ENCODE results near the gene ZBTB16. TPM values are rescaled to one million over a fixed set of nuclear protein-coding genes. Genes with fewer than 3 reads are reported as not detected.

ZBTB16 gene
- total and polyA plus RNA-seq, 2 donors (not counting 3 experiments of a cell fraction or from before 2014, with no cell fraction given): 9.8 to 20.3 TPM

GRCh38 chr11:114058026-114058706, 1.3 kb upstream of the ZBTB16 start:
- Histone ChIP-seq H3K36me3 (ENCODE audit: control insufficient read depth in 2 of 2, extremely low read depth in 1 of 2, insufficient read depth in 2 of 2, low read length in 2 of 2) (no peaks in the 10 kb centered on the region), H3K4me1 (ENCODE audit: control insufficient read depth, extremely low read depth, insufficient read depth, low read length) (peaks cover 8% of the 10 kb centered on the region), H4K20me1 (replicated peaks; ENCODE audit: control insufficient read depth, extremely low read depth, insufficient read depth, low read length) (no peaks in the 10 kb centered on the region), H2AFZ (ENCODE audit: low read depth, low read length) (no peak overlapping the region), H3K79me2 (ENCODE audit: control insufficient read depth, insufficient read depth, low read length) (peaks cover 6% of the 10 kb centered on the region), H3K9ac (replicated peaks; ENCODE audit: extremely low read depth, insufficient read depth, low read length) (no peak overlapping the region), H3K4me2 (ENCODE audit: insufficient read depth, low read length) (no peak overlapping the region), H3K9me3 (replicated peaks; ENCODE audit: control insufficient read depth, insufficient read depth, low read length) (no peaks in the 10 kb centered on the region), H3K9me1 (replicated peaks; ENCODE audit: control insufficient read depth, extremely low read depth, insufficient read depth, low read length) (no peaks in the 10 kb centered on the region), H3K27ac (ENCODE audit: insufficient read depth, low read depth, low read length) (no peak overlapping the region), H3K4me3 (replicated peaks in 1 of 3; ENCODE audit: insufficient read depth in 1 of 3, low read depth in 1 of 3, low read length in 3 of 3) (no peak overlapping the region), H3K27me3 (ENCODE audit: control insufficient read depth in 2 of 2, insufficient read depth in 2 of 2, low read length in 2 of 2) (peaks cover 0 to 2% of the 10 kb centered on the region in 2 experiments)
- intact Hi-C loops (cut with micrococcal nuclease): no loop called here
- TF ChIP-seq CTCF (IDR thresholded peaks at IDR 0.05; ENCODE audit: extremely low read depth in 1 of 2, insufficient read depth in 1 of 2, low read depth in 1 of 2, low read length in 2 of 2) (no peak), GATA2 (IDR thresholded peaks at IDR 0.05; ENCODE audit: insufficient read depth, insufficient read length, low read depth, low read length) (no peak), FOS (IDR thresholded peaks at IDR 0.05; ENCODE audit: borderline replicate concordance, insufficient read depth, low read length) (no peak)
- ChIA-PET POLR2A (interaction anchor here (0.6 kb wide), 2 partner anchors 16 to 237 kb away, joined by 6 to 9 read pairs; no protein-coding TSS in a partner anchor), CTCF (interaction anchor here (1.1 to 6.6 kb wide), 8 partner anchors 14 to 203 kb away, joined by 3 to 90 read pairs (median 6); no protein-coding TSS in a partner anchor)
- BruUV-seq (replicated peaks): no TSS peak
- dilution Hi-C loops (cut with MboI; ENCODE audit: extremely low pct_ligation_motif_present, low sequenced_read_pairs): no loop called here
- no peak for DNase-seq (ENCODE audit: low read depth, low spot score)
- FAIRE-seq: no peak

- Histone ChIP-seq H3K79me2 (ENCODE audit: control insufficient read depth, insufficient read depth, low read length) (peaks cover 6% of the 10 kb centered on the region), H3K9me1 (replicated peaks; ENCODE audit: control insufficient read depth, extremely low read depth, insufficient read depth, low read length) (no peaks in the 10 kb centered on the region), H3K4me1 (ENCODE audit: control insufficient read depth, extremely low read depth, insufficient read depth, low read length) (peaks cover 8% of the 10 kb centered on the region), H3K9me3 (replicated peaks; ENCODE audit: control insufficient read depth, insufficient read depth, low read length) (no peaks in the 10 kb centered on the region), H3K36me3 (ENCODE audit: control insufficient read depth in 2 of 2, extremely low read depth in 1 of 2, insufficient read depth in 2 of 2, low read length in 2 of 2) (peaks cover 2 to 6% of the 10 kb centered on the region in 2 experiments), H3K27me3 (ENCODE audit: control insufficient read depth in 2 of 2, insufficient read depth in 2 of 2, low read length in 2 of 2) (peaks cover 0 to 2% of the 10 kb centered on the region in 2 experiments), H3K27ac (ENCODE audit: insufficient read depth, low read depth, low read length) (no peak overlapping the region), H4K20me1 (replicated peaks; ENCODE audit: control insufficient read depth, extremely low read depth, insufficient read depth, low read length) (no peaks in the 10 kb centered on the region), H3K4me2 (ENCODE audit: insufficient read depth, low read length) (peak overlapping the region; percentile 80), H2AFZ (ENCODE audit: low read depth, low read length) (peak overlapping the region; percentile 36), H3K4me3 (replicated peaks in 1 of 3; ENCODE audit: insufficient read depth in 1 of 3, low read depth in 1 of 3, low read length in 3 of 3) (peak overlapping the region; percentile 23 to 86 (median 31)), H3K9ac (replicated peaks; ENCODE audit: extremely low read depth, insufficient read depth, low read length) (peak overlapping the region; percentile 24)
- POLR2A ChIA-PET: interaction anchor here (0.6 to 1.1 kb wide), 2 partner anchors 15 to 121 kb away, joined by 3 to 9 read pairs; no protein-coding TSS in a partner anchor
- dilution Hi-C loops (cut with MboI; ENCODE audit: extremely low pct_ligation_motif_present, low sequenced_read_pairs) (no loop called here), intact Hi-C loops (cut with micrococcal nuclease) (loop anchor here (1.0 kb wide), 7 partner anchors 15 to 202 kb away; no protein-coding TSS in a partner anchor)
- no peak for FAIRE-seq
- DNase-seq (ENCODE audit: low read depth, low spot score): no peak
- no TSS peak for BruUV-seq (replicated peaks)
- CTCF ChIA-PET: interaction anchor here (1.0 to 6.6 kb wide), 12 partner anchors 11 to 202 kb away, joined by 3 to 90 read pairs (median 7); no protein-coding TSS in a partner anchor
- no peak for TF ChIP-seq FOS (IDR thresholded peaks at IDR 0.05; ENCODE audit: borderline replicate concordance, insufficient read depth, low read length)
- TF ChIP-seq POLR2AphosphoS5 (IDR thresholded peaks at IDR 0.05; ENCODE audit: insufficient read depth, low read depth, low read length): no peak
- TF ChIP-seq JUN (IDR thresholded peaks at IDR 0.05; ENCODE audit: borderline replicate concordance, insufficient read depth, insufficient read length, low read depth): no peak
- TF ChIP-seq MYC (IDR thresholded peaks at IDR 0.05; ENCODE audit: low read depth, low read length): no peak
- TF ChIP-seq EZH2 (IDR thresholded peaks at IDR 0.05; ENCODE audit: borderline replicate concordance, low read depth, low read length, severe bottlenecking): no peak
These were observed 637 bp upstream of the ZBTB16 start for GRCh38 chr11:114058871-114059277.

Measured in endothelial cell of umbilical vein (primary cell).